ENCODE measurements around the gene SLC27A2. TPM values are rescaled to one million over a fixed set of nuclear protein-coding genes. Genes with fewer than 3 reads are reported as not detected.

Gene SLC27A2
- total RNA-seq, 8 experiments from 2014 or later: 0.20 to 3.6 (median 1.6) TPM; not detected in 2

DNA sequence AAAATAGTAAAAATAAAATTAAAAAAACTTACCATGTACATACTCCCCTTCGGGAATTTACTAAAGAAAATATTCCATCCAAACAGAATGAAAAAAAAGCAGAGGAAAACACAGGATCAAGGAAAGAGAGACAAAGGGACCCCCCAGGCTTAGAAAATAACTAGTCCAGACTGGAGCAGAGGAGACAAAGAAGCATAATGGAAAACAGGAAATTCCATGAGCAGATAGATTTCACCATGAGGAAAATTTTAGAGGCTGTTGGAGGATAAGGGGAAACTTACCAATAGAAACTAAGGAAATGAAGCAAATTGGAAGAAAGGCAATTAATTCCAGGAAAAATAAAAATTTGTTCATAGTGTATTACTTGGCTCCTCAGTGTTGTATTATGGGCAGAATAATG is 36.7 kb downstream of the SLC27A2 start:
- in situ Hi-C loops (cut with MboI; ENCODE audit: low pct_unique_long_range_greater_than_20kb in 2 of 9, low sequenced_read_pairs in 9 of 9, unreplicated experiment in 9 of 9): no loop called here
- no peak overlapping the region for H3K27ac ChIP-seq
- H3K4me3 ChIP-seq: no peak overlapping the region
- ATAC-seq (replicated peaks in 6 of 8): no peak
- no peaks in the 10 kb centered on the region for H3K4me1 ChIP-seq (replicated peaks in 1 of 2)
- WGBS, 10 experiments: 0 to 100% (median 91%) methylated on average over 1 of the region's 1 CpG; no CpG with 5 or more reads in 2 of the 10 experiments

DNA sequence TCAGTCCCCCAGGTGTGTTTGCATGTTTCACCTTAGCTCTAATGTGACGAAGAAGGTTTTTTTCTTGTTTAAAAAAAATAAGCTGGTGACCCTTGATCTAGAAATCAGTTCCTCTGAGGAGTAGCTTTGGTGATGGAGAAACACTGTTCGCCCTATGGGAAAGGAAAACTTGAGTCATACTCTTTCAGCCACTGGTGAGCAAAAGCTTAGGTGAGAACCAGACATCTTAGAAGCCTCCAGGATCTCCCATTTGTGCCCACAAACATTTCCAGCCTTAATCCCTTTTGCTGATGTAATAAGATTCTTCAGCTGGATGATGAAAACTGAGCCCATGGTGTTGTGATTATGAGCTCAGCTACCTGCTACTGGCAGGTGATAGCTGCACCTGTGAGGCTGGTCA is 37.8 kb downstream of the SLC27A2 start:
- in situ Hi-C loops (cut with MboI; ENCODE audit: low pct_unique_long_range_greater_than_20kb in 2 of 9, low sequenced_read_pairs in 9 of 9, unreplicated experiment in 9 of 9): no loop called here
- ATAC-seq (replicated peaks in 6 of 8): no peak
- WGBS, 10 experiments: 17 to 100% (median 71%) methylated on average over 1 to 2 of the region's 2 CpGs; no CpG with 5 or more reads in 3 of the 10 experiments
- H3K4me3 ChIP-seq: no peak overlapping the region
- H3K27ac ChIP-seq: no peak overlapping the region
- no peaks in the 10 kb centered on the region for H3K4me1 ChIP-seq (replicated peaks in 1 of 2)

DNA sequence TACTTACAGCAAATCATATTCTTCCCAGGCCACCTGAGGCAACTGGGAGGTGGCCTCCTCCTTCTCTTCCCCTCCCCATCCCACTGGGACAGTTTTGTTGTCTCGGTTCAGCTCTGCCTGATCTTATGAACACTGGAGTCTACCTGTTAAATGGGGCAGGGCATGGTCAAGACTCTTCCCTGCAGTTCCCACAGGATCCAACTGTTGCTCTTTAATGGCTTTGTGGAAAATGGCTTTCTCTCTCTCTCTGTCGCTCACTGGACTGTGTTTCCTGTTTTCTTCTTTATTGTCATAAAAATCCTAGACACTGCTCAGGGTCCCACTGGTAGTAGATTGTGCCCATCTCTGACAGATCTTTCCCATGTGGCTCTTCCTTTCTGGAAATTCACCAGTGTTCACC is 40.2 kb downstream of the SLC27A2 start:
- Histone ChIP-seq H3K4me1 (replicated peaks in 1 of 2) (no peaks in the 10 kb centered on the region), H3K4me3 (no peak overlapping the region), H3K27ac (no peak overlapping the region)
- 29 to 100% (median 83%) methylated on average over 1 of the region's 2 CpGs; no CpG with 5 or more reads in 5 of the 10 experiments for WGBS, 10 experiments
- in situ Hi-C loops (cut with MboI; ENCODE audit: low pct_unique_long_range_greater_than_20kb in 2 of 9, low sequenced_read_pairs in 9 of 9, unreplicated experiment in 9 of 9): no loop called here
- no peak for ATAC-seq (replicated peaks in 6 of 8)

DNA sequence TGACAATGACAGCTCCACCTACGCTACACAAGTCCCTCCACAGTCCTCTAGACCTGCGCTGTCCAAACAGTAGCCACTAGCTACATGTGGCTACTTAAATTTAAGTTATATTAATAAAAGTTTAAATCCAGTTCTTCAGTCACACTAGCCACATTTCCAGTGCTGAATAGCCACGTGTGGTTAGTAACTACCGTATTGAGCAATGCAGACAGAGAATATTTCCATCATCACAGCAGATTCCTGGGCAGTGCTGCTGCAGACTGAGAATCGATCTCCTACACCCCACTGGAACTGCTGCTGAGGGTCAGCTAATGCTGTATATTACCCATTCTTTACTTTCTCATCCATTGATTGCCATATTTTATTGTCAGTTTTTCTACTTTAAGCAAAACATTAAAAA is 42.6 kb downstream of the SLC27A2 start:
- ATAC-seq (replicated peaks in 6 of 8): peak in 1 of 8 experiments; percentile 32
- in situ Hi-C loops (cut with MboI; ENCODE audit: low pct_unique_long_range_greater_than_20kb in 2 of 9, low sequenced_read_pairs in 9 of 9, unreplicated experiment in 9 of 9): no loop called here
- Histone ChIP-seq H3K27ac (no peak overlapping the region), H3K4me3 (no peak overlapping the region), H3K4me1 (replicated peaks in 1 of 2) (no peaks in the 10 kb centered on the region)
- 50 to 100% (median 80%) methylated on average over 1 to 5 of the region's 5 CpGs; no CpG with 5 or more reads in 1 of the 10 experiments for WGBS, 10 experiments

DNA sequence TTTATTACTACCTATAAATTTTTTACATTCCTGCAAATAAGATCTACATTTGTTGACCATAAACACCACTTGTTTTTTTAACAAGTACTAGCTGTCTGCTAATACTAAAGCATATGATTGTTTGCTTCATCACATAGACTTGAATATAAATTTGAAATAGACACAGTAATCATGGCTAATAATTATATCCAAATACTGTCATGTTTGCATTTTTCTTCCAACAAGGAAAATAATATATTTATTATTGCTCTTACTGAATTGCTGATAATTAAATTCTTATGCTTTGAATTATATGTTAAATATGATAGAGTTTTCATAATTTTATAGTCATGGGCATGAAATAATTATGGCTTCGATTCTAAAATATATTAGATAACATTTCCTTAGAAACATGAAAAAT is 43.1 kb downstream of the SLC27A2 start:
- 0 to 100% (median 86%) methylated on average over 1 of the region's 1 CpG; no CpG with 5 or more reads in 1 of the 10 experiments for WGBS, 10 experiments

DNA sequence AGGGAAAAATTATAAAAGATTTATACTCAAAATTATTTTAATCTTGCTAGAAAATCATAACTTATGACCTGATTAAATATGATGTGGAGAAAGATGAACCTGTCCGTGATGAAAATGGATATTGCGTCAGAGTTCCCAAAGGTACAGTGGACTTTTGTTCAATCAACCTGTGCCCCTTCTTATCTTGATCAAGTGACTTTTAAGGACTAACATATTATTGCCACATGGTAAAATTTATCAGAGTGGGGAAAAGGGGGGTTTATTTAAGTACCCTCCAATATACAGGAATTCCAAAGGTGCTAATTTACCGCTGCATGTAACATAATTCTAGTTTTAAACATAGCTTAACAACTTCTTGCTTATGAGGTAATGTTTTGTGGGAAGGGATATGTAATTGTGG is 43.9 kb downstream of the SLC27A2 start:
- Histone ChIP-seq H3K4me1 (replicated peaks in 1 of 2) (no peaks in the 10 kb centered on the region), H3K4me3 (no peak overlapping the region), H3K27ac (no peak overlapping the region)
- in situ Hi-C loops (cut with MboI; ENCODE audit: low pct_unique_long_range_greater_than_20kb in 2 of 9, low sequenced_read_pairs in 9 of 9, unreplicated experiment in 9 of 9): no loop called here
- ATAC-seq (replicated peaks in 6 of 8): no peak
- WGBS, 10 experiments: 81 to 100% (median 98%) methylated on average over 2 to 3 of the region's 3 CpGs

More for the DNA sequence above, 43.1 kb downstream of the SLC27A2 start:
- in situ Hi-C loops (cut with MboI; ENCODE audit: low pct_unique_long_range_greater_than_20kb in 2 of 9, low sequenced_read_pairs in 9 of 9, unreplicated experiment in 9 of 9): no loop called here
- Histone ChIP-seq H3K27ac (no peak overlapping the region), H3K4me1 (replicated peaks in 1 of 2) (no peaks in the 10 kb centered on the region), H3K4me3 (no peak overlapping the region)
- no peak for ATAC-seq (replicated peaks in 6 of 8)

DNA sequence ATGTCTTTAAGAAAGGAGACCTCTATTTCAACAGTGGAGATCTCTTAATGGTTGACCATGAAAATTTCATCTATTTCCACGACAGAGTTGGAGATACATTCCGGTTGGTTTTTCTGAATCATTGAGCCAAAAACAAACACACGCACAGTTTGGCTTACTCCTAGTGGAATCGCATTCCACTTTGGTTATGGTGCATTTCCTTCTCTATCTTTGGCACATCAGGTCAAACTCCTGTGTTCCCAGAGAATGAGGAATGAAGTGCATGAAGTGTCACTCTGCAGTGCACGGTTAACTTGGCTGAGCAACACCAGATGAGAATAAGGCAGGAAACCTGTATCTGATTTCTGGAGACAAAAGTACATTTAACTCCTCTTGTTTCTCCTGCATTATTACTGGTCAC is 45.1 kb downstream of the SLC27A2 start:
- 22 to 100% (median 86%) methylated on average over 1 to 5 of the region's 5 CpGs; no CpG with 5 or more reads in 1 of the 10 experiments for WGBS, 10 experiments
- Histone ChIP-seq H3K4me1 (replicated peaks in 1 of 2) (no peaks in the 10 kb centered on the region), H3K4me3 (no peak overlapping the region), H3K27ac (no peak overlapping the region)
- no peak for ATAC-seq (replicated peaks in 6 of 8)
- in situ Hi-C loops (cut with MboI; ENCODE audit: low pct_unique_long_range_greater_than_20kb in 2 of 9, low sequenced_read_pairs in 9 of 9, unreplicated experiment in 9 of 9): no loop called here

DNA sequence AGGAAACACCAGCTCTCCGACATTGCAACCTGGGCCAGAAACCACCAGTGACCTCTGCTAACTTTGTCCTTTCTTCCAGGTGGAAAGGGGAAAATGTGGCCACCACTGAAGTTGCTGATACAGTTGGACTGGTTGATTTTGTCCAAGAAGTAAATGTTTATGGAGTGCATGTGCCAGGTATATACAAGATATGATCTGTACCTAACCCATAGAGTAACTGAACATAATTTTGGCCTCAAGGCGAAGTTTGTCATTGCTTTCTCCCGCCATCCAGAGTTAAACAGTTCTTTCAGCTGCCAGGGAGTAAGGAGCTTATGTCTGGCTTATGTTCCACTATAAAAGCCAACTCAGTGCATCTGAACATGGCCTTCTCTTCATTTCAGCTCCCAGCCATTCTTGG is 46.9 kb downstream of the SLC27A2 start:
- H3K27ac ChIP-seq: no peak overlapping the region
- H3K4me3 ChIP-seq: no peak overlapping the region
- no peak for ATAC-seq (replicated peaks in 6 of 8)
- WGBS, 10 experiments: 80 to 100% (median 90%) methylated on average over 1 to 3 of the region's 3 CpGs; no CpG with 5 or more reads in 3 of the 10 experiments
- H3K4me1 ChIP-seq (replicated peaks in 1 of 2): no peaks in the 10 kb centered on the region
- in situ Hi-C loops (cut with MboI; ENCODE audit: low pct_unique_long_range_greater_than_20kb in 2 of 9, low sequenced_read_pairs in 9 of 9, unreplicated experiment in 9 of 9): no loop called here

DNA sequence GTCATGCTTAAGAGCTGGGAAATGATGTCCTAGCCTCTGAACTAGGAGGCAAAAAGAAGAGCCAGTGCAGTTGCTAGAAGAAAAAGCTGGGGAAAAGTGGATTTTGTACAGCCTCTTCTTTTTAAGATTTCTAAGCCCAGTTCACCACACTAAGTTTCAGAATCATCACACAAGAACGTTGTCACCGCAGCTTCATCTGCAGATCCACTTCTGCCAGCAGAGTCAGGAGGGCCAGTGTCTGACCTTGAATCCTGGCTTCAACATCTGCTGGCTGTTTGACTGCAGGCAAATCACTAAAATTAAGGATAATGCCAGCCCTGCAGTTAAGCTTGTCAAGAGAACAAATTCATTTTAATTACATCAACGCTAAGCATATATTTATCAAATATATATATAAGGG is 47.3 kb downstream of the SLC27A2 start:
- H3K27ac ChIP-seq: no peak overlapping the region
- in situ Hi-C loops (cut with MboI; ENCODE audit: low pct_unique_long_range_greater_than_20kb in 2 of 9, low sequenced_read_pairs in 9 of 9, unreplicated experiment in 9 of 9): no loop called here
- no peak for ATAC-seq (replicated peaks in 6 of 8)
- no peaks in the 10 kb centered on the region for H3K4me1 ChIP-seq (replicated peaks in 1 of 2)
- no peak overlapping the region for H3K4me3 ChIP-seq
- WGBS, 10 experiments: 55 to 100% (median 100%) methylated on average over 1 to 3 of the region's 3 CpGs; no CpG with 5 or more reads in 1 of the 10 experiments

DNA sequence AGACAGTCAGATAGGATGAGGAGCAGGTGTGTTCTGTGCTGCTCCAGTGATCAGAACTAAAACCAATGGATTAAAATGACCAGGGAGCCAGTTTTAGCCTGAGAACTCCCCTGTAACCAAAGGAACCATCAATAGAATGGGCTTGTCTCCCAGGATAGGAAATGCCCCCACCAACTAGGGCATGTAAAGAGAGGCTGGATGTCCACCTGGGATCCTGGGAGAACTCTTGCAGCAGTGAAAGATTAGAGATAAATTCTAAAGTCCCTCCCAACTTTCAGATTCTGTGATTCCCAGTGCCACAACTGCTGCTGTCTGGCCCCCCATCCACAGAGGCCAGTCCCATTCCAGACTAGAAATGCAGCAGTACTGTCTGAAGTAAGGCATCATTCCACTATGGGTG is 49.8 kb downstream of the SLC27A2 start:
- Histone ChIP-seq H3K4me3 (no peak overlapping the region), H3K27ac (no peak overlapping the region), H3K4me1 (replicated peaks in 1 of 2) (no peaks in the 10 kb centered on the region)
- in situ Hi-C loops (cut with MboI; ENCODE audit: low pct_unique_long_range_greater_than_20kb in 2 of 9, low sequenced_read_pairs in 9 of 9, unreplicated experiment in 9 of 9): no loop called here
- ATAC-seq (replicated peaks in 6 of 8): no peak

DNA sequence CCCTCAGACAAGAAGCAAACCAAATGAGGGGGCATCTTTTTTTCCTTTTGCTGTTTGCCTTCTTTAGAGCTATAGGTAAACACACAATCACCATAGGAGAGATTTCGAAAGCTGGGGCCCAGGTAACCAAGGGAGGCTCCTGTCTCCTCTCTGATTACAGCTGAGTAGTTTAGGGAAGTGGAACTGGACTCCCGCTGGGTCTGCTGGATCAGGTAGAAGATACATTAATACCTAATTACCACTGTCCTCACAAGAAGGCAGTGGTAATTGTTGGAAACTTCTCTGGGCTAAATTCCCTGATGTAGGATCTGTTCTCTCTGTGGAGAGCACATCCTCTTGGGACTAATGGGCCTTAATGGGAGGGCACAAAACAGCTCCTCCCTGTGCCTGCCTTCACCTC is 50.8 kb downstream of the SLC27A2 start:
- WGBS, 10 experiments: 0 to 100% (median 60%) methylated on average over 1 to 2 of the region's 2 CpGs; no CpG with 5 or more reads in 4 of the 10 experiments
- no peak for ATAC-seq (replicated peaks in 6 of 8)
- in situ Hi-C loops (cut with MboI; ENCODE audit: low pct_unique_long_range_greater_than_20kb in 2 of 9, low sequenced_read_pairs in 9 of 9, unreplicated experiment in 9 of 9): no loop called here
- Histone ChIP-seq H3K4me1 (replicated peaks in 1 of 2) (no peaks in the 10 kb centered on the region), H3K27ac (no peak overlapping the region), H3K4me3 (no peak overlapping the region)

DNA sequence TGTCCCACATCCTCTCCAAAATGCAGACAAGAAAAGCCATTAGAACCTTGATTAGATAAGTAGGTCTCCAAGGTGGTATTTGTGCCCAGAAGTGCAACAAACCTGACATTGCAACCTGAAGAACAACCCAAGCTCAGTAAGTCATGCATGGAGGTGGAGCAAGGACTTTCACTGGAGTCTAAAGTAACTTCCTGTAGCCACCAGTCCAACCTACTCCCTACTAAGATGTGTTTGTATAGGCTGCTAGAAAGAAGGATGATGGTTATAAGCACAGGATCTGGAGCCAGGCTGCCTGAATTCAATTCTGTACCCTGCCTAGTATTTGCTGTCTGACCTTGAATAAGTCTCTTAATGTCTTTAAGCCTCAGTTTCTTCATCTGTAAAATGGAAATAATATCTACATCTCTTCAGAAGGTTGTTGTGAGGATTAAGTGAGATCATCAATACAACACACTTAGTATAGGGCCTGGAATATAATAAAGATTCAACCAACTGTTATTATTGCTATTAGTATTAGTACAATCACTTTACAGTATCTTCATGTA is 51.3 kb downstream of the SLC27A2 start:
- Histone ChIP-seq H3K4me3 (no peak overlapping the region), H3K27ac (no peak overlapping the region), H3K4me1 (replicated peaks in 1 of 2) (no peaks in the 10 kb centered on the region)
- no peak for ATAC-seq (replicated peaks in 6 of 8)
- in situ Hi-C loops (cut with MboI; ENCODE audit: low pct_unique_long_range_greater_than_20kb in 2 of 9, low sequenced_read_pairs in 9 of 9, unreplicated experiment in 9 of 9): no loop called here

DNA sequence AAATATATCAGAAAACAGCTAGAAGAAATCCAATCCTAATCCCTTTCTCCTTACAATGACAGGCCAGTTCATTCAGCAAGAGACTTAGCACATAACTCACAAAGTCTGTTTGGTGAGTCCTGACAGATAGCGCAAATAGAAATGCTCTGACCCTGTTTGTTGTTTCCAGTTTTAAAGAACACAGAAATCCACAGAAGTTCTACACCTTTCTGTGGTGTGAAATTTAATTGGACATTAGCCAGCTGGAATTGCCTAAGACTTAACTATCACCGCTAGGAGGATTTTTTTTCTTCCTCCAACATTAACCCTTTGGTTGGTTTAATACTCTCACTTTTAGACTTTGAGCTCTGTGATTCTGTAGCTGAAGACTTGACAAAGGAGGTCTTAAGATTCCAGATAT is 52.8 kb downstream of the SLC27A2 start:
- no peak overlapping the region for H3K4me3 ChIP-seq
- no peak overlapping the region for H3K27ac ChIP-seq
- 60 to 100% (median 94%) methylated on average over 1 to 2 of the region's 2 CpGs; no CpG with 5 or more reads in 2 of the 10 experiments for WGBS, 10 experiments
- no peak for ATAC-seq (replicated peaks in 6 of 8)
- no peaks in the 10 kb centered on the region for H3K4me1 ChIP-seq (replicated peaks in 1 of 2)
- in situ Hi-C loops (cut with MboI; ENCODE audit: low pct_unique_long_range_greater_than_20kb in 2 of 9, low sequenced_read_pairs in 9 of 9, unreplicated experiment in 9 of 9): no loop called here

DNA sequence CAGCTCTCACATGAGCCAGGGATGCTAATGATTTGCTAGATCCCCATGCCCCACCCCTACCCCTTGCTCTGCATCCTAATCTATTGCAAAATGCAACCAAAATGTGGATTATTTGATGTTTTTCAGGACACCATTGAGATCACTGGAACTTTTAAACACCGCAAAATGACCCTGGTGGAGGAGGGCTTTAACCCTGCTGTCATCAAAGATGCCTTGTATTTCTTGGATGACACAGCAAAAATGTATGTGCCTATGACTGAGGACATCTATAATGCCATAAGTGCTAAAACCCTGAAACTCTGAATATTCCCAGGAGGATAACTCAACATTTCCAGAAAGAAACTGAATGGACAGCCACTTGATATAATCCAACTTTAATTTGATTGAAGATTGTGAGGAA is 53.8 kb downstream of the SLC27A2 start:
- Histone ChIP-seq H3K27ac (no peak overlapping the region), H3K4me1 (replicated peaks in 1 of 2) (no peaks in the 10 kb centered on the region), H3K4me3 (no peak overlapping the region)
- WGBS, 10 experiments: 100% methylated on average over 1 of the region's 1 CpG; no CpG with 5 or more reads in 8 of the 10 experiments
- in situ Hi-C loops (cut with MboI; ENCODE audit: low pct_unique_long_range_greater_than_20kb in 2 of 9, low sequenced_read_pairs in 9 of 9, unreplicated experiment in 9 of 9): no loop called here
- peak in 2 of 8 experiments; percentile 39 to 49 for ATAC-seq (replicated peaks in 6 of 8)
